GM12865 (cell line): ENCODE data around the gene LMOD1.

Source experiments
- DNase-seq: peaks from one replicate; pipeline ENCODE4 v3.0.0; 2010; ENCODE audit warnings: low read depth
- H3K4me3 ChIP-seq: 2 replicates; pipeline ENCODE4 v1.5.1; 2011; ENCODE audit warnings: mild to moderate bottlenecking, low read depth, low read length, control low read depth
- CTCF ChIP-seq: IDR thresholded peaks from 2 replicates; pipeline ENCODE4 v1.5.1; 2011; ENCODE audit warnings: low read length, control low read depth, low read depth, inconsistent platforms; ENCODE audit not compliant: insufficient read depth; ENCODE audit errors: missing control alignments

Gene LMOD1

DNA sequence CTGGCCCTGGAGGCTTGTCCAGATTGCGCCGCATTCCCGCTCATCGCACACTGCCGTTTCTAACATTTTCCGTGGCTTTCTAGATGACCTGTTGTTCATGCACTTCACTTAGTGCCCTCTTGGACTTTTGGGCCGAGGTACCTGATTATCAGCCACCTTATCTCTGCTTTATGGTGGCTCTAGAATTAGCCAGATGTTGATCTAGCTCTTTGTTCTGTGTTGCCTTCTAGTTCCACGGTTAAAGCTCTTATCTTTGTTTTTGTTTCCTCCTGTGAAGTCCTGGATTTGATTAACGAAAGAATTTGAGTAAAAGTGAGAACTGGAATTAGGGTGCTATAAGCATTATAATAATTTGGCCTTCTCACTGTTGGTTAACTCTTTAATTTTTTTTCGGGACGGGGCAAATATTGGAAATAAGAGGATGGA, 37.0 kb upstream of the LMOD1 start:
- no peak for TF ChIP-seq CTCF
- H3K4me3 ChIP-seq, result peak overlapping the region; percentile 62
- no peak for DNase-seq

DNA sequence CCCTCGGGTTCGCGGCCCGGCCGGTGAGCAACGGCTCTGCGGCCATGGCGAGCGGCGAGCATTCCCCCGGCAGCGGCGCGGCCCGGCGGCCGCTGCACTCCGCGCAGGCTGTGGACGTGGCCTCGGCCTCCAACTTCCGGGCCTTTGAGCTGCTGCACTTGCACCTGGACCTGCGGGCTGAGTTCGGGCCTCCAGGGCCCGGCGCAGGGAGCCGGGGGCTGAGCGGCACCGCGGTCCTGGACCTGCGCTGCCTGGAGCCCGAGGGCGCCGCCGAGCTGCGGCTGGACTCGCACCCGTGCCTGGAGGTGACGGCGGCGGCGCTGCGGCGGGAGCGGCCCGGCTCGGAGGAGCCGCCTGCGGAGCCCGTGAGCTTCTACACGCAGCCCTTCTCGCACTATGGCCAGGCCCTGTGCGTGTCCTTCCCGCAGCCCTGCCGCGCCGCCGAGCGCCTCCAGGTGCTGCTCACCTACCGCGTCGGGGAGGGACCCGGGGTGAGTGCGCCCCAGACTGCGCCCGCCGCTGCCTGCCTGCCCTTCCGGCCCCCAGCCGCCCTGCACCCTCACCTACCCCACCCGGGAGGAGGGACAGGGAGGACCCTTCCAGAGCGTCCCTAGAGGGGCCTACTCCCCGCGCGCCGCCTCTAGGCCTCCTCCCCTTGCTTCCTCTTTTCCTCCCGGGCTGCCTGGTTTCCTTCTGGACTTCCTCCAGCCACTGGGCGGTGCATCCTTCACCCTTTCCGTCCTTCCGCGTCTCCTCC, 36.5 kb upstream of the LMOD1 start, which contains the start of gene RNPEP:
TSS of gene RNPEP (plus strand) at position 26 of the 757 bp plus-strand sequence. CDS start at position 45, 19 bp downstream.
- peak; percentile 13 for TF ChIP-seq CTCF
- DNase-seq, result peak; percentile 66
- H3K4me3 ChIP-seq, result peak within 1 kb of the TSS; percentile 62

- no peak for DNase-seq
- TF ChIP-seq CTCF, result no peak
- peak overlapping the region; percentile 62 for H3K4me3 ChIP-seq
These were observed 35.8 kb upstream of the LMOD1 start for GRCh38 chr1:201982082-201982622.

DNA sequence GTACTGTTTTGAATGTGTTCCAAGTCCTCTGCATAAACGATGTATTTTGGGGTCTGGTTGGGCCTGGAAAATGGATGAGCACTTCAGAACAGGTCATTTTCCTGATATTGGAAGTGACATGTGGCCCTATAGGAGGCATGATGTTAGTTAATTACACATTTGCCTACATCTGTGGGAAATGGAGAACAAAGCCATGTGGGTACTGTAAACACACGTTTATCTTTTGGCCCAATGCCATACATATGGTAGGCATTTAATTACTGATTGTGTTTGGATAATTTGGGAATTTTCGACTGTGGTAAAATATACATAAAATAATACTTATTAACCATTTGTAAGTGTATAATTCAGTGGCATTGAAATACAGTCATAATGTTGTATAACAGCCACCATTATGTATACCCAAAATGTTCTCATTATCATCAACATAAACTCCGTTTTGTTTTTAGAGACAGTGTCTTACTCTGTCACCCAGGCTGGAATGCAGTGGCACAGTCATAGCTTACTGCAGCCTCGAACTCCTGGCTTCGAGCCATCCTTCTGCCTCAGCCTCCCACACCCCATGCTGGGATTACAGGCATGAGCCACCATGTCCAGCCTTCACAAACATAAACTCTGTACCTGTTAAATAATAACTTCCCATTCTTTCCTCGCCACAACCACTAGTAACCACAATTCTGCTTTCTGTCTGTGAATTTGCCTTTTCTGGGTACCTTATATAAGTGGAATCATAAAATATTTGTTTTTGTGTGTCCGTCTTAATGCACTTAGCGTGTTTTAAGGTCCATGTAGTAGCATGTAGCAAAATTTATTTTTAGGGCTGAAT, 24.2 kb upstream of the LMOD1 start:
- TF ChIP-seq CTCF, result no peak
- no peak for DNase-seq
- H3K4me3 ChIP-seq, result no peak overlapping the region

DNA sequence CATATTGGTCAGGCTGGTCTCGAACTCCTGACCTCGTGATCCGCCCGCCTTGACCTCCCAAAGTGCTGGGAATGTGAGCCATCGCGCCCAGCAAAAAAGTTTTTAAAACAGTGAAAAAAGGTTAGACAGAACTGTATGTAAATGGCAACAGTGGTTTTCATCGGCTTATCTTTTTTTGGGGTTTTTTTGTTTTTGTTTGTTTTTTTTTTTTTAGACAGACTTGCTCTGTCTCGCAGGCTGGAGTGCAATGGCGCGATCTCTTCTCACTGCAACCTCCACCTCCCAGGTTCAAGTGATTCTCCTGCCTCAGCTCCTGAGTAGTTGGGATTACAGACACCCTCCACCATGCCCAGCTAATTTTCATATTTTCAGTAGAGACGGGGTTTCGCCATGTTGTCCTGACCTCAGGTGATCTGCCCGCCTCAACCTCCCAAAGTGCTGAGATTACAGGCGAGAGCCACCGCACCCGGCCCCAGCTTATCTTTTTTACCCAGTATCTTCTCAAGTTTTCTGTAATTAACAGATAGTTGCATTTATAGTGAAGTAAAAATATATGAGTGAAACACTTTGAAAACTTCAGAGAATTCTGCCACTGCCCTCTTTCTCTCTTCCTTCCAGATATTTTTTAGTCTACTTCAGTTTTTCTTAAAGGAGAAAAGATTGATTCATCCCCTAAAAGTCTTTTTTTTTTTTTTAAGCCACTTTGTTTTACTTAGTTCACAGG, 22.0 kb upstream of the LMOD1 start:
- no peak for TF ChIP-seq CTCF
- no peak for DNase-seq
- H3K4me3 ChIP-seq, result no peak overlapping the region

DNA sequence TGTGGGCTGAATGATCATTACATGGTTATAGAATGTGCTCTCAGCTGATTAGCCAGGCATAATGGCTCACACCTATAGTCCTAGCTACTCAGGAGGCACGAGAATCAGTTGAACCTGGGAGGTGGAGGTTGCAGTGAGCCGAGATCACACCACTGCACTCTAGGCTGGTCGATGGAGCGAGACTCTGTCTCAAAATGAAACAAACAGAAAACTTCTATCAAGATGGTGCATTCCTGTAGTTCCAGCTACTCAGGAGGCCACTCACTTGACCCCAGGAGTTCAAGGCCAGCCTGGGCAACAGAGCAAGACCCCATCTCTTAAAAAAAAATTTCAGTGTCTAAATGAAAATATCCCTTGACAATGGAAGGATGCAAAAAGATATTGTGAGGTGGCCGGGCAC, 19.8 kb upstream of the LMOD1 start:
- H3K4me3 ChIP-seq, result no peak overlapping the region
- DNase-seq, result peak; percentile 19
- TF ChIP-seq CTCF, result no peak
